Erythroblast (primary cell): ENCODE results near the gene CCDC106.

Experiments
- DNase-seq, 2 experiments: peaks; one replicate each; lab custom pipeline; 2025; lab: John Stamatoyannopoulos, UW
- GATA1 ChIP-seq: IDR thresholded peaks from 2 replicates; pipeline ENCODE4 v1.6.1; 2011; ENCODE audit warnings: low read depth, mild to moderate bottlenecking, control low read depth, low read length, moderate library complexity
- POLR2A ChIP-seq: IDR thresholded peaks from 2 replicates; pipeline ENCODE4 v1.6.1; 2011; ENCODE audit warnings: mild to moderate bottlenecking, low read length

The CCDC106 gene

DNA sequence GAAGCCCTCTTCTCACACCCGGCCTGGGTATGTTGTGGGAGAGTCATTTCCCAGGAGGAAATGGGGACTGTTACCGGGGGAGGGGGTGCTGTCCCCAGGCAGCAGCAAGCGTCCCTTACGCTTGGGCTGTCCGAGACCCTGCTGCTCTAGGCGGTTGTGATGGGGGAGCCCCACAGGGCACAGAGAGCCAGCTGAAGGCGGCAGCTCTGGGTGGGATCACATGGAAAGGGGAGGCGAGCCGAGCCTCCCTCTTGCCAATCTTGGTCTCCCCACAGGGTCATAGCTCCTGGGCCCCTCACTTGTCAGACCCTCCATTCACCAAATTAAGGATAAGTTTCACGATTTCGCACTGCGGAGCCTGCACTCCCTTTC, 49.0 kb downstream of the CCDC106 start:
- DNase-seq, result no peak
- TF ChIP-seq GATA1 (no peak), POLR2A (no peak)

GRCh38 chr19:55697698-55698097, 49.7 kb downstream of the CCDC106 start:
- no peak for TF ChIP-seq POLR2A
- TF ChIP-seq GATA1, result no peak
- DNase-seq, result no peak

DNA sequence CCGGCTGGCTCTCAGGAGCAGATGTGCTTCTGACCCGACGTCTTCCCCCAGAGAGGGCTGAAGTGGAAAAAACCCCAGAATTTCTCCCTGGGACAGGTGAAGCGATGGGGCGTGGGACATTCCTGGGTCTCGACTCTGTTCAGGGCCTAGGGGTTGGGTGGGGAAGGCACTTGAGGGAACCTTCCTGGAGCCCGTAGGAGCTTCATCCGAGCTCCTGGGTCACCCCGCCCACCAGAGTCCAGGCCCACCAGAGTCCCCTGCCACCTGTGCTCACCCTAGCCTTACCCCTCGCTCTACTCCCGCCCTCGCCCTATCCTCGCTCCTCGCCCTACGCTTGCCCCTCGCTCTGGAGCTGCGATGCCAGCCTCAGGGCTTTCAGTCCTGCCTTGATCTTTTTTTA, 50.2 kb downstream of the CCDC106 start:
- DNase-seq, result no peak
- TF ChIP-seq POLR2A (no peak), GATA1 (no peak)

DNA sequence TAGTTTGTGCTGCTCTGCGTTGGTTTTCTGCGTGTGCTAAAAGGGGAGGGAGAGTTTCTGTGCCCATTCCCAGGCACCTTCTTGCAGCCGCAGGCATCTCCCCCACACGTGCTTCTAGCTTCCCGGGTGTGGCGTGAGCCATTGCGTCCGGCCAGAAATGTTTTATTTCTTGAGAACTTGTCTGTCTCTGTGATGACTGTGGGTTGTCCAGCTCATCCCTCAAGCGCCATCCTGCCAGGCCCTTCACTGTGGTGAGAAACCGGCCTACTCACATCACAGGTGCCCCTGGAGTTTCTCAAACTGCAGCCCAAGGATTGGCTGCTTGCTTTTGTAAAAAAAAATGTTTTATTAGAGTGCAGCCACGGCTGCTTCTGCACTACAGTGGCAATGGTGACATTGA, 51.2 kb downstream of the CCDC106 start:
- no peak for TF ChIP-seq POLR2A
- no peak for TF ChIP-seq GATA1
- no peak for DNase-seq

DNA sequence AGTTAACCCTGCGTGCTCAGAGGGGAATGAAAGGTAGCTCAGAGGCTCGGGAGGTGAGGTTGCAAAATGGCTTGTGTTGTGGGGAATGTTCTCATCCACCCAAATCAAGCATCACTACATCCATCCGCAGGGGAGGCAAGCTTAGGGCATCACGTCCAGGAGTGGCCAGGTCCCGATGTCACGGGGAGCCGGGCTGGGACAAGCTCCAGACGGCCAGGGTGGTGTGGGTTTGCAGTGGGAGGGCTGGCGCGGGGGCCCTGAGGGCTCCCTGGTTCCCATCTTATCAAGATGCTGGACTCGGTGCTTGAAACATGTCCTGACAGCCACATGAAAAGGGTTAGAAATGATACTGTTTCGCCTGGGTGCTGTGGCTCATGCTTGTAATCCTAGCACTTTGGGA, 52.8 kb downstream of the CCDC106 start:
- TF ChIP-seq GATA1, result no peak
- TF ChIP-seq POLR2A, result no peak
- DNase-seq, result no peak

DNA sequence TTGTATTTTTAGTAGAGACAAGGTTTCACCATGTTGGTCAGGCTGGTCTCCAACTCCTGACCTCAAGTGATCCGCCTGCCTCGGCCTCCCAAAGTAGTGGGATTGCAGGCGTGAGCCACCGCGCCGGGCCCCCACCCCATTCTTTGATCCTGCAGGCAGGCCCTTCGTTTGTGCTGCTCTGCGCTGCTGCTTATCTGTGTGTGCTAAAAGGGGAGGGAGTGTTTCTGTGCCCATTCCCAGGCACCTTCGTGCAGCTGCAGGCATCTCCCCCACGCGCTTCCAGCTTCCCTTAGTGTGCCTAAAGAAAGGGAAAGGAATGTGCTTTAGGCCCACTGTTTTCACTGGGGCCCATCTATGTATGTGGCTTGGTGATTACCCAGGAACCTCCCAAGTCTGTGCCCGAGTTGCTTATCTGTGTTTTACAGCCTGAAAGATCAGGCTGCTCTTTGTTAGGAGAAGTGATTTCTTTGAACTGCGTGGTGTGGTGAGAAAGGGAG, 54.2 kb downstream of the CCDC106 start:
- TF ChIP-seq POLR2A, result no peak
- TF ChIP-seq GATA1, result peak; percentile 44
- DNase-seq, result peak; percentile 71 to 86
